ENCODE measurements around the gene SLC44A1.

SLC44A1 gene

DNA sequence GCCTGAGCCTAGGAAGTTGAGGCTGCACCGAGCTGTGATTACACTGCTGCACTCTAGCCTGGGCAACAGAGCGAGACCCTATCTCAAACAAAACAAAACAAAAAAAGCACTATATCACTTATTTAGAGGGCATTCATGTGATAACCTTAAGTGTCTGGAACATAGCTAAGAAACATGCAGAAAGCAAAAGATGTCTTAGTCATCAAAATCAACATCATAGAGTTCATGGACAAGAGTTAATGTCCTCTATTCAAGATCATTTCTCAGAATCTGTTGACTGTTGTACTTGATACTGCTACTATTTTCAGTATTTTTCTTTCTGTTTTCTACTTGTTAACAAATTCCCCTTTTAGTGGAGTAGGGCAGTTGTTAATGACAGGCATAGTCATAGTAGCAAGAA is 228.8 kb downstream of the SLC44A1 start:
- DNase-seq (ENCODE audit: low read depth), result no peak

DNA sequence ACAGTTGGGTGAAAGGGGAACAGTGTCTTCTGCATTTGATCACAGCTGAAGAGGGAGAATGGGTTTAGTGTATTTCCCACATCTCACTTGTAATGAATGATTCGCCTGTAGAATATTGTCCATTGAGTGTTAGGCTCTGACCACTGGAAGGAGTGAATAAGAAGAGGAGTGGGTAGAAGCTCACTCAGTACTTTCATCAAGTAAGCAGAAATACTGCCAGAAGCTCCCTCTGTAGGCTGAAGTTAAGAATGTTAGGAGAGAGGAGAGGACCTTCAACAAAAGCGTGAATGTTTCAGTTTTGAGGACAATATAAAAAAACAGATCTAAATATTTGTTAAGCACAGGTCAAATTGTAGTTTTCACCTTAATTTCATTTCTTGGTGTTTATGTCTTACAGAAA is 230.9 kb downstream of the SLC44A1 start:
- DNase-seq (ENCODE audit: low read depth), result no peak

DNA sequence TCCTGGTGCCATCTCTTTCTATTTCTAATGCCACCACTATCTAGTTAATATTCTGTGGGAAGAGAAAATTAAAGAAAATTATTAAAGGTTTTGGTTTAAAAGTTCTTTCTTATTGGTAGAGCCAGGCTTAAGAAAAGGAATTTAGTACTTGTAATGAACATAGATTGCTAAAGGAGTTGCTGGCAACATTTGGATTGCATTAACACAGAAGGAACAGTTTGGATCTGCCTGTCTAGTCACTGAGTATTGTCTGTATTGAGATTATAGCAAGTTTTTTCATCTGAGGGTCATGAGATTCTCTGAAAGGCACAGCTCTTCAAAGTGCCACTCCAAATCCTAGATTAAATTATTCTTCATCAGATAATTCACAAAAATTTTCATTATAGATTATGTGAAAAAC is 235.4 kb downstream of the SLC44A1 start:
- no peak for DNase-seq (ENCODE audit: low read depth)

DNA sequence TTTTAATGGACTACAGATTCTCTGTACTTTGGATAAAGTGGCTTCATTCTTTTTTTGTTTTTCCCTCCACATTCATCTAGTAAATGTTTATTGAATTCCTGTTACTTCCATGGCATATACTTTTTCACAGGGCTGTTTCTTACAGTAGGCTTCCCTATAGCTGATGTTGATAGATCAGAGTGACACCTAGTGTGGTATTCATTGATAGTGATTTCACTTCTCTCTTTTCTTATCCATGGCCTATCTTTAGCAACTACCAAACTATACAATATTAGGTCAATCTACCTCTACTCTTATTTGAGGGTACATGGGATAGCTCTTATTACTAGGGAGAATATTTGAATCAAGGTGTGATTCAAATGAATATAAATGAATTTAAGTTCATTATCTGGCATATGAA is 239.2 kb downstream of the SLC44A1 start:
- DNase-seq (ENCODE audit: low read depth), result no peak

DNA sequence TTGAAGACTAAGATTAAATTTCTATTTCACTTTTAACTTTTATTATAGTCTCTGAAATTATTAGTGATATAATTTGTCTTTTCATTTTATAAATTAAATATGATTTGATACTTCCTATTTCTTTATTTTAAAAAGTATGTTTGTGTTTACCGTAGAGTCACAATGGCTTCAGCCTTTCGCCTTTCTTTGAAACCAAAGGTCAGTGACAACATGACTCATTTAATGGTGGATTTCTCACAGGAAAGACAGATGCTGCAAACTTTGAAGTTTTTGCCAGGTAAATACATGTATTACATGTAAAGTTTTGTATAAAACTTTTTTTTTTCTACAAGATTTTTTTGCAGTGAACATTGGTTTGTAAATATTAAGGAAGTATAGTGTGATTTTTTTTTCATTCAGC is 239.8 kb downstream of the SLC44A1 start:
- no peak for DNase-seq (ENCODE audit: low read depth)

DNA sequence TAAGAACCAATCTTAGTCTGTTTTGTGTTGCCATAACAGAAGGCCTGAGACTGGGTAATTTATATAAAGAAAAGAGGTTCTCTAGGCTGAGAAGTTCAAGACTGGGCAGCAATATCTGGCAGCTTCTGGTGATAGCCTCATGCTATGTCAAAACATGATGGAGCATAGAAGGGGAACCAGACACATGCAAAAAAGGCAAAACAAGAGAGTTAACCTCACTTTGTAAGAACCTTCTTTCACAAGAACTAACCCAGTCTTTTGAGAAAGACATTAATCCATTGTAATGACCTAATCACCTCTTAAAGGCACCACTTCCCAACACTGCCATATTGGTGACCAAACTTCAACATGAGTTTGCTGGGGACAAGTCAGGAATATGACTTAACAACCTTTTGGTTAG is 240.7 kb downstream of the SLC44A1 start:
- no peak for DNase-seq (ENCODE audit: low read depth)
